Fibroblast of skin of abdomen (primary cell): ENCODE results near the gene SLC37A1.

Experiments
- DNase-seq: peaks from one replicate; pipeline ENCODE4 v3.0.0-alpha.2; 2013

SLC37A1 gene

GRCh38 chr21:42580076-42580792 lies 66.6 kb downstream of the SLC37A1 start:
- no peak for DNase-seq

- no peak for DNase-seq
Measured at GRCh38 chr21:42580793-42581321, 67.2 kb downstream of the SLC37A1 start.

- no peak for DNase-seq
Measured at GRCh38 chr21:42581336-42581992, 67.8 kb downstream of the SLC37A1 start.

- no peak for DNase-seq
Measured at GRCh38 chr21:42581993-42582786, 68.5 kb downstream of the SLC37A1 start.

GRCh38 chr21:42582787-42583476 lies 69.3 kb downstream of the SLC37A1 start:
- DNase-seq: no peak

GRCh38 chr21:42583477-42584295 lies 70.0 kb downstream of the SLC37A1 start:
- no peak for DNase-seq

- DNase-seq: no peak
Measured at GRCh38 chr21:42584296-42584641, 70.6 kb downstream of the SLC37A1 start.

- DNase-seq: no peak
Measured at GRCh38 chr21:42585881-42586280, 72.2 kb downstream of the SLC37A1 start.

- no peak for DNase-seq
Measured at GRCh38 chr21:42586406-42586805, 72.8 kb downstream of the SLC37A1 start.

- DNase-seq: no peak
Measured at GRCh38 chr21:42587036-42587435, 73.4 kb downstream of the SLC37A1 start.

- DNase-seq: no peak
Measured at GRCh38 chr21:42590431-42591131, 76.9 kb downstream of the SLC37A1 start.

GRCh38 chr21:42591170-42591869 lies 77.7 kb downstream of the SLC37A1 start:
- no peak for DNase-seq

- DNase-seq: no peak
Measured at GRCh38 chr21:42592156-42592820, 78.6 kb downstream of the SLC37A1 start.

GRCh38 chr21:42593007-42593814 lies 79.6 kb downstream of the SLC37A1 start:
- DNase-seq: peak; percentile 32

- DNase-seq: no peak
Measured at GRCh38 chr21:42594616-42595282, 81.1 kb downstream of the SLC37A1 start.

- DNase-seq: no peak
Measured at GRCh38 chr21:42595283-42596187, 81.9 kb downstream of the SLC37A1 start.

- no peak for DNase-seq
Measured at GRCh38 chr21:42596657-42597056, 83.0 kb downstream of the SLC37A1 start.
